K562 (cell line): ENCODE data around the gene PCDHGA7. TPM values are rescaled to one million over a fixed set of nuclear protein-coding genes. Genes with fewer than 3 reads are reported as not detected.
"Not testable (repeated sequence)": the region's sequence is repeated elsewhere in the genome, so short reads cannot be mapped to it uniquely, and the experiment has no call there.

Experiments used
- ATAC-seq: fragments of 200-7000 bp; cut with Tn5 transposase; 3 replicates; pipeline ENCODE4 v1.9.1; 2020; ENCODE audit warnings: moderate library complexity
- BruUV-seq: library from RNA; stranded (reverse); fragments of 400-500 nt; replicated peaks from 2 replicates; lab custom pipeline; 2021; lab: Mats Ljungman, UMichigan
- CTCF ChIA-PET: fragments of 300-600 bp; formaldehyde crosslinking; extraction: SDS; loops from one replicate; lab custom pipeline; 2021; ENCODE audit warnings: low intra/inter-chr PET ratio; lab: Yijun Ruan, JAX
- POLR2A ChIA-PET: fragments of 300-600, 350-650 bp; sonication (Branson Sonifier 250); formaldehyde crosslinking; extraction: SDS; loops from one replicate; lab custom pipeline; 2021; ENCODE audit warnings: antibody characterized with exemption, inconsistent platforms; lab: Yijun Ruan, JAX
- DNase-seq, 4 experiments: peaks; one replicate each; pipeline versions ENCODE4 v3.0.0 to v3.0.0-alpha.2; 2011 to 2018; ENCODE audit warnings: low spot score in 3 of 4, mixed read lengths in 3 of 4; ENCODE audit errors: extremely low read depth in 1 of 4
- FAIRE-seq: peaks from 2 replicates; lab custom pipeline; 2011; peaks lifted over from hg19 to GRCh38; lab: Jason Lieb, UNC
- H2AFZ ChIP-seq: 2 replicates; pipeline ENCODE4 v1.6.0; 2011; ENCODE audit warnings: low read depth, low read length, control low read depth, inconsistent platforms
- H3K27ac ChIP-seq: fragments of 200-600 bp; 3 replicates; pipeline ENCODE4 v1.8.0; 2011; ENCODE audit warnings: low read depth, mild to moderate bottlenecking, control low read depth, inconsistent platforms, low read length, moderate library complexity, mixed read lengths; ENCODE audit errors: extremely low read depth
- H3K27me3 ChIP-seq, 2 experiments: fragments of 300-600 bp in 1 of 2; 2 replicates in 1 of 2; 3 replicates in 1 of 2; pipeline versions ENCODE4 v1.6.0 to v1.8.0; 2011; ENCODE audit warnings: inconsistent platforms in 2 of 2, low read length in 2 of 2, mild to moderate bottlenecking in 1 of 2, mixed read lengths in 1 of 2, moderate library complexity in 1 of 2; ENCODE audit not compliant: control insufficient read depth in 2 of 2, insufficient read depth in 2 of 2
- H3K36me3 ChIP-seq: fragments of 300-600 bp; 3 replicates; pipeline ENCODE4 v1.8.0; 2011; ENCODE audit warnings: mild to moderate bottlenecking, low read length, inconsistent platforms; ENCODE audit not compliant: control insufficient read depth, insufficient read depth
- H3K4me1 ChIP-seq, 2 experiments: fragments of 200-600 bp in 1 of 2; replicated peaks in 1 of 2; 2 replicates in 1 of 2; 3 replicates in 1 of 2; pipeline versions ENCODE4 v1.5.1 to v1.8.0; 2011; ENCODE audit warnings: inconsistent platforms in 2 of 2, low read length in 2 of 2, mild to moderate bottlenecking in 1 of 2, mixed read lengths in 1 of 2, moderate library complexity in 1 of 2; ENCODE audit not compliant: control insufficient read depth in 2 of 2, insufficient read depth in 2 of 2
- H3K4me2 ChIP-seq: 2 replicates; pipeline ENCODE4 v1.6.1; 2011; ENCODE audit warnings: low read length, control low read depth, inconsistent platforms, mixed read lengths; ENCODE audit not compliant: insufficient read depth
- H3K4me3 ChIP-seq: fragments of 200-600 bp; sonication (generic), shearing (Covaris generic); 2 replicates; pipeline ENCODE4 v1.5.1; 2016; ENCODE audit warnings: control low read depth, inconsistent platforms
- H3K79me2 ChIP-seq: fragments of 200-600 bp; 3 replicates; pipeline ENCODE4 v1.8.0; 2011; ENCODE audit warnings: low read length, inconsistent platforms; ENCODE audit not compliant: control insufficient read depth, insufficient read depth
- H3K9ac ChIP-seq, 2 experiments: 2 replicates each; pipeline versions ENCODE4 v1.6.0 to v1.6.1; 2011; ENCODE audit warnings: low read depth in 2 of 2, low read length in 2 of 2, control low read depth in 1 of 2, inconsistent platforms in 1 of 2, mild to moderate bottlenecking in 1 of 2, mixed read lengths in 1 of 2; ENCODE audit not compliant: insufficient read depth in 1 of 2
- H3K9me1 ChIP-seq: one replicate; pipeline ENCODE4 v1.6.0; 2011; ENCODE audit warnings: inconsistent platforms, mild to moderate bottlenecking, low read length, moderate library complexity; ENCODE audit not compliant: control insufficient read depth, insufficient read depth
- H3K9me3 ChIP-seq: replicated peaks from 2 replicates; pipeline ENCODE4 v1.5.1; 2011; ENCODE audit warnings: low read depth, low read length, inconsistent platforms; ENCODE audit not compliant: control insufficient read depth, insufficient read depth
- H4K20me1 ChIP-seq: replicated peaks from 2 replicates; pipeline ENCODE4 v1.6.1; 2011; ENCODE audit warnings: low read length, inconsistent platforms, mixed read lengths; ENCODE audit not compliant: control insufficient read depth, insufficient read depth
- RBM25 ChIP-seq: fragments of 200-400 bp; formaldehyde crosslinking; IDR thresholded peaks from 2 replicates; pipeline ENCODE4 v1.6.1; 2018; ENCODE audit warnings: low read length, low read depth, moderate library complexity; ENCODE audit not compliant: severe bottlenecking
- REST ChIP-seq, 2 experiments: fragments of 450-650 bp; formaldehyde crosslinking in 1 of 2; IDR thresholded peaks; 2 replicates each; pipeline versions ENCODE4 v1.4.0 to v1.6.1; 2014 to 2020; ENCODE audit warnings: mild to moderate bottlenecking in 2 of 2, borderline replicate concordance in 1 of 2, low read depth in 1 of 2
- ZNF609 ChIP-seq: sonication (generic); formaldehyde crosslinking; IDR thresholded peaks from 2 replicates; pipeline ENCODE4 v1.8.1; 2023; ENCODE audit warnings: missing genetic modification reagents, mild to moderate bottlenecking, borderline replicate concordance
- WGBS: fragments of 100-300 bp; shearing (Covaris generic); methylation state at CpG from one replicate; pipeline ENCODE4 v1.1.6; 2016; ENCODE audit warnings: low coverage, mixed read lengths; ENCODE audit not compliant: insufficient coverage; ENCODE audit errors: missing lambda C conversion rate; 5-methylcytosine and 5-hydroxymethylcytosine counted together
- in situ Hi-C: fragments of 300-500 bp; cut with MboI; formaldehyde crosslinking; loops from 4 replicates; pipeline ENCODE4 v1.15.0; 2018; ENCODE audit warnings: inconsistent platforms, mixed read lengths
- intact Hi-C: fragments of 100-400 bp; cut with micrococcal nuclease; formaldehyde crosslinking; loops from 2 replicates; pipeline ENCODE4 v1.14.2; 2022
- polyA plus RNA-seq, 8 experiments: library from polyadenylated mRNA; depleted of rRNA in 4 of 8; stranded (reverse) in 5 of 8; unstranded in 3 of 8; fragments of >200 nt; fragmentation: Nextera tagmentation in 2 of 8; fragmentation: Illumina TruSeq in 1 of 8; extraction: Ambion mirVana in 2 of 8; extraction: Trizol in 1 of 8; gene quantifications; 2 replicates each; pipeline versions ENCODE4 v1.2.1 to v1.2.3, GENCODE V29; 2011 to 2014; ENCODE audit warnings: inconsistent platforms in 1 of 8, missing spikeins in 1 of 8
- total RNA-seq, 7 experiments: library from RNA; depleted of rRNA in 6 of 7; stranded (reverse); fragments of >200 nt in 6 of 7; fragmentation: Illumina TruSeq in 2 of 7; extraction: Trizol in 2 of 7; gene quantifications; 2 replicates each; pipeline versions ENCODE4 v1.2.1 to v1.2.3, GENCODE V29; 2011 to 2021; ENCODE audit warnings: low replicate concordance in 1 of 7

The PCDHGA7 gene
- total and polyA plus RNA-seq, 9 of the 15 experiments (the other 6 are each of a cell fraction or from before 2014, with no cell fraction given) = 0.03 to 0.11 (median 0.06) TPM; not detected in 5

GRCh38 chr5:141393267-141393666, 10.7 kb downstream of the PCDHGA7 start (continued):
- TF ChIP-seq RBM25 = no peak
- TF ChIP-seq ZNF609 (CRISPR knock-in tag) = no peak

- POLR2A ChIA-PET; FAIRE-seq; in situ Hi-C loops; H4K20me1 ChIP-seq; H3K4me2 ChIP-seq; intact Hi-C loops; ATAC-seq; H3K9me3 ChIP-seq; H3K9ac ChIP-seq; H3K4me3 ChIP-seq; CTCF ChIA-PET; BruUV-seq; H3K9me1 ChIP-seq; H3K27ac ChIP-seq; H2AFZ ChIP-seq; H3K36me3 ChIP-seq; H3K79me2 ChIP-seq; DNase-seq; TF ChIP-seq REST (CRISPR knock-in tag; IDR thresholded peaks at IDR 0.05; ENCODE audit: low read depth): not testable (repeated sequence)
- 11% methylated on average over 34 of the region's 53 CpGs for WGBS
- Histone ChIP-seq H3K4me1 (peaks cover 0 to 14% of the 10 kb centered on the region in 2 experiments; a peak in 1 of 5 replicates), H3K27me3 (peaks cover 0 to 26% of the 10 kb centered on the region in 2 experiments; a peak in 3 of 5 replicates)
- TF ChIP-seq REST (IDR thresholded peaks at IDR 0.05; ENCODE audit: borderline replicate concordance) = peak; percentile 31; the same call in 1 of the 2 replicates
Measured at GRCh38 chr5:141394401-141395187, 12.1 kb downstream of the PCDHGA7 start.
